Stimulated activated naive CD8-positive, alpha-beta T cell treated with anti-CD3 and anti-CD28 coated beads, Interleukin-15, amount 100 ng/mL, for 72 hours (primary cell): ENCODE results near the gene GGT7.
"Not testable (repeated sequence)": the region's sequence is repeated elsewhere in the genome, so short reads cannot be mapped to it uniquely, and the experiment has no call there.

Experiments used
- ATAC-seq: fragments of 150-1000 bp; cut with Tn5 transposase; 2 replicates; pipeline ENCODE4 v1.10.0; 2021; ENCODE audit warnings: mild to moderate bottlenecking, moderate library complexity
- DNase-seq, 2 donors: peaks; one replicate each; pipeline ENCODE4 v3.0.0; 2021 to 2022
- H3K27ac Mint-ChIP-seq, 2 donors: one replicate each; pipeline ENCODE4 v1.8.0; 2022; ENCODE audit warnings: mild to moderate bottlenecking in 2 of 2, mixed read lengths in 2 of 2, moderate library complexity in 2 of 2
- H3K27me3 Mint-ChIP-seq: one replicate; pipeline ENCODE4 v1.8.0; 2022; ENCODE audit warnings: mixed read lengths
- H3K4me1 Mint-ChIP-seq: one replicate; pipeline ENCODE4 v1.8.0; 2022; ENCODE audit warnings: mild to moderate bottlenecking, mixed read lengths
- H3K4me3 Mint-ChIP-seq, 2 donors: one replicate each; pipeline ENCODE4 v1.8.0; 2022; ENCODE audit warnings: mild to moderate bottlenecking in 2 of 2, mixed read lengths in 2 of 2, moderate library complexity in 1 of 2
- H3K9me3 Mint-ChIP-seq, 2 donors: one replicate each; pipeline ENCODE4 v1.8.0; 2022; ENCODE audit warnings: mixed read lengths in 2 of 2

Gene GGT7

GRCh38 chr20:34891166-34892062 is 18.8 kb upstream of the GGT7 start:
- Mint-ChIP-seq H3K4me1 (peaks cover 39% of the 10 kb centered on the region), H3K27ac (peak overlapping the region; percentile 48 to 70), H3K27me3 (no peaks in the 10 kb centered on the region), H3K9me3 (peaks cover 0 to 5% of the 10 kb centered on the region in 2 donors), H3K4me3 (peak overlapping the region; percentile 11 to 52)
- DNase-seq = peak in 1 of 2 donors; percentile 38
- peak; percentile 99 for ATAC-seq

GRCh38 chr20:34888468-34888867 is 15.8 kb upstream of the GGT7 start:
- Mint-ChIP-seq H3K4me3 (no peak overlapping the region), H3K27ac (no peak overlapping the region), H3K9me3 (peaks cover 0 to 5% of the 10 kb centered on the region in 2 donors), H3K27me3 (no peaks in the 10 kb centered on the region), H3K4me1 (peaks cover 46% of the 10 kb centered on the region)
- no peak for DNase-seq
- no peak for ATAC-seq

GRCh38 chr20:34887023-34887422 is 14.4 kb upstream of the GGT7 start:
- H3K4me1 Mint-ChIP-seq = peaks cover 49% of the 10 kb centered on the region
- ATAC-seq = no peak

GRCh38 chr20:34886122-34886521 is 13.5 kb upstream of the GGT7 start:
- Mint-ChIP-seq H3K9me3 (peaks cover 0 to 5% of the 10 kb centered on the region in 2 donors), H3K4me1 (peaks cover 41% of the 10 kb centered on the region), H3K27me3 (no peaks in the 10 kb centered on the region), H3K4me3 (no peak overlapping the region), H3K27ac (no peak overlapping the region)
- no peak for ATAC-seq
- no peak for DNase-seq

More at GRCh38 chr20:34887023-34887422, 14.4 kb upstream of the GGT7 start:
- Mint-ChIP-seq H3K27ac (no peak overlapping the region), H3K9me3 (peaks cover 0 to 5% of the 10 kb centered on the region in 2 donors), H3K4me3 (no peak overlapping the region), H3K27me3 (no peaks in the 10 kb centered on the region)
- no peak for DNase-seq

GRCh38 chr20:34884260-34884659 is 11.6 kb upstream of the GGT7 start:
- Mint-ChIP-seq H3K4me1 (peaks cover 29% of the 10 kb centered on the region), H3K9me3 (peaks cover 0 to 5% of the 10 kb centered on the region in 2 donors), H3K4me3 (no peak overlapping the region), H3K27me3 (no peaks in the 10 kb centered on the region), H3K27ac (no peak overlapping the region)
- ATAC-seq (no peak), DNase-seq (no peak)

- no peak overlapping the region for H3K27ac Mint-ChIP-seq
- DNase-seq = no peak
- ATAC-seq = no peak
- H3K4me1 Mint-ChIP-seq = peaks cover 29% of the 10 kb centered on the region
- H3K9me3 Mint-ChIP-seq = peaks cover 0 to 5% of the 10 kb centered on the region in 2 donors
- H3K27me3 Mint-ChIP-seq = no peaks in the 10 kb centered on the region
- H3K4me3 Mint-ChIP-seq = no peak overlapping the region
These were observed 11.2 kb upstream of the GGT7 start for GRCh38 chr20:34883809-34884208.

- Mint-ChIP-seq H3K4me3 (no peak overlapping the region), H3K27me3 (no peaks in the 10 kb centered on the region), H3K27ac (peak overlapping the region in 1 of 2 donors; percentile 32), H3K4me1 (peaks cover 23% of the 10 kb centered on the region), H3K9me3 (no peaks in the 10 kb centered on the region)
- no peak for ATAC-seq
- no peak for DNase-seq
These were observed 10.5 kb upstream of the GGT7 start for GRCh38 chr20:34883087-34883688.

GRCh38 chr20:34881689-34882088 is 9.0 kb upstream of the GGT7 start:
- H3K9me3 Mint-ChIP-seq = no peaks in the 10 kb centered on the region
- peak overlapping the region in 1 of 2 donors; percentile 84 for H3K27ac Mint-ChIP-seq
- no peaks in the 10 kb centered on the region for H3K27me3 Mint-ChIP-seq
- peaks cover 31% of the 10 kb centered on the region for H3K4me1 Mint-ChIP-seq
- no peak for ATAC-seq
- no peak overlapping the region for H3K4me3 Mint-ChIP-seq
- no peak for DNase-seq

GRCh38 chr20:34880971-34881370 is 8.3 kb upstream of the GGT7 start:
- not testable (repeated sequence) for ATAC-seq, H3K9me3 Mint-ChIP-seq, H3K27me3 Mint-ChIP-seq, DNase-seq, H3K27ac Mint-ChIP-seq, H3K4me3 Mint-ChIP-seq
- peaks cover 35% of the 10 kb centered on the region for H3K4me1 Mint-ChIP-seq

GRCh38 chr20:34880215-34880850 is 7.7 kb upstream of the GGT7 start:
- ATAC-seq (no peak), DNase-seq (no peak)
- no peaks in the 10 kb centered on the region for H3K27me3 Mint-ChIP-seq
- no peak overlapping the region for H3K27ac Mint-ChIP-seq
- no peaks in the 10 kb centered on the region for H3K9me3 Mint-ChIP-seq
- peaks cover 41% of the 10 kb centered on the region for H3K4me1 Mint-ChIP-seq
- no peak overlapping the region for H3K4me3 Mint-ChIP-seq

- H3K27ac Mint-ChIP-seq = peak within 1 kb of the TSS; percentile 89 to 95
- no peaks in the 10 kb centered on the region for H3K27me3 Mint-ChIP-seq
- peaks cover 54% of the 10 kb centered on the region for H3K4me1 Mint-ChIP-seq
These were observed 4.0 kb upstream of the GGT7 start, which contains the start of gene ACSS2 for GRCh38 chr20:34876406-34877282. TSS of gene ACSS2 (plus strand) at chr20:34876612. CDS start at chr20:34876646, 34 bp downstream.

GRCh38 chr20:34875642-34876405 is 3.2 kb upstream of the GGT7 start:
- peak overlapping the region; percentile 15 to 68 for H3K27ac Mint-ChIP-seq
- peak overlapping the region; percentile 97 to 98 for H3K4me3 Mint-ChIP-seq
- ATAC-seq (peak; percentile 87), DNase-seq (no peak)
- no peaks in the 10 kb centered on the region for H3K27me3 Mint-ChIP-seq
- peaks cover 60% of the 10 kb centered on the region for H3K4me1 Mint-ChIP-seq
- no peaks in the 10 kb centered on the region for H3K9me3 Mint-ChIP-seq

More at GRCh38 chr20:34876406-34877282, 4.0 kb upstream of the GGT7 start, which contains the start of gene ACSS2:
- Mint-ChIP-seq H3K9me3 (no peaks in the 10 kb centered on the region), H3K4me3 (peak within 1 kb of the TSS; percentile 97 to 98)
- DNase-seq = peak; percentile 93 to 96
- peak; percentile 70 for ATAC-seq

- H3K9me3 Mint-ChIP-seq = no peaks in the 10 kb centered on the region
- H3K27me3 Mint-ChIP-seq = no peaks in the 10 kb centered on the region
- H3K27ac Mint-ChIP-seq = no peak overlapping the region
- peaks cover 66% of the 10 kb centered on the region for H3K4me1 Mint-ChIP-seq
- peak overlapping the region; percentile 64 to 97 for H3K4me3 Mint-ChIP-seq
- no peak for ATAC-seq
- peak; percentile 45 to 69 for DNase-seq
These were observed 1.5 kb upstream of the GGT7 start for GRCh38 chr20:34874094-34874654.

- ATAC-seq (no peak), DNase-seq (no peak)
- H3K9me3 Mint-ChIP-seq = no peaks in the 10 kb centered on the region
- no peaks in the 10 kb centered on the region for H3K27me3 Mint-ChIP-seq
- peak overlapping the region; percentile 93 to 94 for H3K4me3 Mint-ChIP-seq
- H3K27ac Mint-ChIP-seq = no peak overlapping the region
- H3K4me1 Mint-ChIP-seq = peaks cover 66% of the 10 kb centered on the region
These were observed 982 bp upstream of the GGT7 start for GRCh38 chr20:34873583-34874093.
